Stomach (tissue), 19 donors: ENCODE data around the gene OR10C1. TPM values are rescaled to one million over a fixed set of nuclear protein-coding genes. Genes with fewer than 3 reads are reported as not detected.

Experiments
- DNase-seq, 2 donors: peaks; one replicate each; pipeline versions ENCODE4 v3.0.0 to v3.0.0-alpha.2; 2013 to 2019
- H3K27ac ChIP-seq, 5 donors: fragments of 200-600 bp in 4 of 5; sonication (generic) in 4 of 5; one replicate each; pipeline ENCODE4 v1.5.1; 2013 to 2019; ENCODE audit warnings: mild to moderate bottlenecking in 1 of 5, moderate library complexity in 1 of 5
- H3K27me3 ChIP-seq, 3 donors: fragments of 200-600 bp; sonication (generic); one replicate each; pipeline ENCODE4 v1.5.1; 2017 to 2019; ENCODE audit warnings: mixed run types in 1 of 3
- H3K36me3 ChIP-seq, 4 donors: fragments of 200-600 bp; sonication (generic); 1 replicate in 3 of 4; 2 replicates in 1 of 4; pipeline ENCODE4 v1.5.1; 2016 to 2019
- H3K4me1 ChIP-seq, 4 donors: fragments of 200-600 bp; sonication (generic); one replicate each; pipeline ENCODE4 v1.5.1; 2016 to 2019
- H3K4me3 ChIP-seq, 4 donors: fragments of 200-600 bp; sonication (generic) in 3 of 4; one replicate each; pipeline ENCODE4 v1.5.1; 2016 to 2019; ENCODE audit warnings: mild to moderate bottlenecking in 1 of 4
- H3K9me3 ChIP-seq, 4 donors: fragments of 200-600 bp; sonication (generic); one replicate each; pipeline ENCODE4 v1.5.1; 2016 to 2019
- EP300 ChIP-seq: sonication (generic); formaldehyde crosslinking; IDR thresholded peaks from one replicate; pipeline ENCODE4 v1.6.1; 2017; ENCODE audit warnings: antibody characterized with exemption
- POLR2A ChIP-seq, 4 donors: fragments of 450-650 bp; IDR thresholded peaks; one replicate each; pipeline ENCODE4 v1.6.1; 2016; ENCODE audit warnings: antibody characterized with exemption in 4 of 4, control low read depth in 2 of 4, mild to moderate bottlenecking in 1 of 4, moderate library complexity in 1 of 4
- POLR2AphosphoS5 ChIP-seq, 3 donors: sonication (generic); formaldehyde crosslinking; IDR thresholded peaks; one replicate each; pipeline ENCODE4 v1.6.1; 2016; ENCODE audit warnings: antibody characterized with exemption in 3 of 3
- WGBS, 5 donors: extraction: QIAGEN DNeasy Blood & Tissue Kit in 3 of 5; methylation state at CpG; one replicate each; pipeline versions ENCODE4 v1.1.5 to v1.1.7; 2013 to 2018; 5-methylcytosine and 5-hydroxymethylcytosine counted together
- intact Hi-C: fragments of 100-400 bp; cut with DNase I; formaldehyde crosslinking; loops from one replicate; pipeline ENCODE4 v1.15.1; 2023; ENCODE audit warnings: low total_unique reads
- long read RNA-seq, 10 donors: transcript quantifications; one replicate each; lab custom pipeline, GENCODE V29; 2026
- polyA plus RNA-seq, 3 donors: library from polyadenylated mRNA; stranded (reverse); fragments of 200-250 nt; gene quantifications; one replicate each; pipeline ENCODE4 v1.2.3, GENCODE V29; 2013
- total RNA-seq, 5 donors: library from RNA; depleted of rRNA; stranded (reverse); fragments of >200 nt; gene quantifications; one replicate each; pipeline versions ENCODE4 v1.1.0 to v1.2.3, GENCODE V29; 2014 to 2016
- TF ChIP-seq, protein P1 (sequence below), 7 experiments: fragments of 450-650 bp in 4 of 7; fragments of 200-600 bp in 3 of 7; sonication (generic) in 3 of 7; IDR thresholded peaks; one replicate each; pipeline ENCODE4 v1.5.1; 2016 to 2019; ENCODE audit warnings: antibody characterized with exemption in 7 of 7, control low read depth in 2 of 7, mild to moderate bottlenecking in 1 of 7
- donor health status: healthy with polysubstance abuse.
- donor health status: Bipolar disorder and iron deficiency.
- donor health status: healthy.

OR10C1 gene, protein sequence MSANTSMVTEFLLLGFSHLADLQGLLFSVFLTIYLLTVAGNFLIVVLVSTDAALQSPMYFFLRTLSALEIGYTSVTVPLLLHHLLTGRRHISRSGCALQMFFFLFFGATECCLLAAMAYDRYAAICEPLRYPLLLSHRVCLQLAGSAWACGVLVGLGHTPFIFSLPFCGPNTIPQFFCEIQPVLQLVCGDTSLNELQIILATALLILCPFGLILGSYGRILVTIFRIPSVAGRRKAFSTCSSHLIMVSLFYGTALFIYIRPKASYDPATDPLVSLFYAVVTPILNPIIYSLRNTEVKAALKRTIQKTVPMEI
- not detected for total RNA-seq
- not detected for polyA plus RNA-seq
- long read RNA-seq, donor 1: 0 reads
- long read RNA-seq, donor 2: 0 reads
- long read RNA-seq, donor 3: 0 reads
- long read RNA-seq, donor 4: 0 reads
- long read RNA-seq, donor 5: 0 reads
- long read RNA-seq, donor 6: 0 reads
- long read RNA-seq, donor 7: 0 reads
- long read RNA-seq, donor 8: 0 reads
- long read RNA-seq, donor 9: 0 reads
- long read RNA-seq, donor 10: 0 reads

DNA sequence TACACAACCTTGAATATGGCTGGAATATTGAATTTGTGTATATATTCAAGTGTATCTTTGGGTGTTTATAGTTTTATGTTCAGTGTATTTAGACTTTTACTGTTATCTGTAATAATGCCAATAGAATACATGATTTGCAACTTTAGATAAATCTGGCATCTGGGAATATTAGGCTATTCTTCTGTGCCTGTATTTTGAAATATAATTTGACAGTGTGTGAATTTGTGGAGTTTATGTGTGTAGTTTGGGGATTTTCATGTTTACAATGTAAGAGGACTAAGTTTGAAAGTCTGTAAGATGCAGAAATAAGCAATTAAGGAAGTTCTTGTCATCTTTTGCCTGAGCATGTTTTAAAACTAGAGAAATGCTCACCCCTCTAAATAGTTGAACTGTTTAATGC lies at the start of gene OR10C1:
Gene OR10C1, plus strand, starts transcription at position 301 of the 400 bp plus-strand sequence. CDS start 710 bp downstream, outside the sequence.
- H3K27me3 ChIP-seq: peaks cover 0 to 7% (median 0%) of the 10 kb centered on the region in 3 donors
- H3K27ac ChIP-seq: no peak within 1 kb of the TSS
- DNase-seq: no peak
- intact Hi-C loops: no loop called here
- H3K9me3 ChIP-seq: peaks cover 0 to under 1% (median 0%) of the 10 kb centered on the region in 4 donors
- TF ChIP-seq, protein P1, sequence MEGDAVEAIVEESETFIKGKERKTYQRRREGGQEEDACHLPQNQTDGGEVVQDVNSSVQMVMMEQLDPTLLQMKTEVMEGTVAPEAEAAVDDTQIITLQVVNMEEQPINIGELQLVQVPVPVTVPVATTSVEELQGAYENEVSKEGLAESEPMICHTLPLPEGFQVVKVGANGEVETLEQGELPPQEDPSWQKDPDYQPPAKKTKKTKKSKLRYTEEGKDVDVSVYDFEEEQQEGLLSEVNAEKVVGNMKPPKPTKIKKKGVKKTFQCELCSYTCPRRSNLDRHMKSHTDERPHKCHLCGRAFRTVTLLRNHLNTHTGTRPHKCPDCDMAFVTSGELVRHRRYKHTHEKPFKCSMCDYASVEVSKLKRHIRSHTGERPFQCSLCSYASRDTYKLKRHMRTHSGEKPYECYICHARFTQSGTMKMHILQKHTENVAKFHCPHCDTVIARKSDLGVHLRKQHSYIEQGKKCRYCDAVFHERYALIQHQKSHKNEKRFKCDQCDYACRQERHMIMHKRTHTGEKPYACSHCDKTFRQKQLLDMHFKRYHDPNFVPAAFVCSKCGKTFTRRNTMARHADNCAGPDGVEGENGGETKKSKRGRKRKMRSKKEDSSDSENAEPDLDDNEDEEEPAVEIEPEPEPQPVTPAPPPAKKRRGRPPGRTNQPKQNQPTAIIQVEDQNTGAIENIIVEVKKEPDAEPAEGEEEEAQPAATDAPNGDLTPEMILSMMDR (IDR thresholded peaks at IDR 0.05): no peak
- no peak for TF ChIP-seq EP300
- H3K4me1 ChIP-seq: no peaks in the 10 kb centered on the region
- no peaks in the 10 kb centered on the region for H3K36me3 ChIP-seq
- H3K4me3 ChIP-seq: no peak within 1 kb of the TSS

DNA sequence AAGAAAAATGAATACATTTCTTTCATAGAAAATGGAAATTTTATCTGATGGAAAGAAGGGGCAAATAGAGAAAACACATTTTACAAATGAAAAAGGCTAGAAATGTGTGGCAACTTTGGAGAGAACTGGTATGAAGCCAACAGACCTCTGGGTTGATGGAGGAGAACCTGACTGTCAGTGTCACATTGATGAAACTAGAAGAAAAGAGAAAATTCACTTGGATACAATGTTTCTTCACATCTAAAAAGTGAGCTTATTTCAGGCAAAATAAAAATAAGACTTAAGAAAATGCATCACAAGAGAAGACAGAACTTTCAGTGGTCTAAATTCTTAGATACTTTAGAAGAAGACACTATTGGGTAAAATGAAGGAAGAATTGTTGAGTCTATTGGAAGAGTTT lies 43.8 kb upstream of the OR10C1 start, which contains the start of gene OR12D2:
Gene OR12D2, plus strand, starts transcription at position 301 of the 400 bp plus-strand sequence. CDS start 1,069 bp downstream, outside the sequence.
- H3K4me1 ChIP-seq: no peaks in the 10 kb centered on the region
- no peak within 1 kb of the TSS for H3K27ac ChIP-seq
- DNase-seq: no peak
- H3K27me3 ChIP-seq: peaks cover 0 to 10% (median 0%) of the 10 kb centered on the region in 3 donors
- H3K9me3 ChIP-seq: no peaks in the 10 kb centered on the region
- no peak within 1 kb of the TSS for H3K4me3 ChIP-seq
- no peaks in the 10 kb centered on the region for H3K36me3 ChIP-seq
- intact Hi-C loops: no loop called here
- TF ChIP-seq, protein P1 (IDR thresholded peaks at IDR 0.05): no peak
- no peak for TF ChIP-seq EP300
- TF ChIP-seq POLR2A (IDR thresholded peaks at IDR 0.05): no peak
- no peak for TF ChIP-seq POLR2AphosphoS5 (IDR thresholded peaks at IDR 0.05)

DNA sequence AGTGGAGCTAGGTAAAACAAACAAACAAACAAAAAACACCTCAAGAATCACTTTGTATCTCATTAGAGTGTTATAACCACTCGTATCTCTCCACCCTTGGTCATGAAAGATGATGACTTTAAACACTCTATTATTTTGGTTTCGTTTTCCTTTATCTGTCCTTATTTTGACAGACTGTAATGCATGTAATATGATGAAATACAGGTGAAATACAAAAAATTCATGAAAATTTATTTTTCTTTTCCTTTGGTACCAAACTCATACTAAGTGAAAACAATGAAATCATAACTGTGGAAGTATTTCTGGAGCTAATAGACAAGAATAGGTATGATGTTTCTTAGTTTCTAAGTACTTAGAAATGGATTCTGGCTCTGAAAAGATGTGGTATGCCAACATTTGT lies 39.6 kb upstream of the OR10C1 start:
- Histone ChIP-seq H3K27ac (no peak overlapping the region), H3K9me3 (peaks cover 0 to 2% (median 0%) of the 10 kb centered on the region in 4 donors), H3K4me1 (no peaks in the 10 kb centered on the region), H3K27me3 (no peaks in the 10 kb centered on the region), H3K36me3 (no peaks in the 10 kb centered on the region), H3K4me3 (no peak overlapping the region)
- TF ChIP-seq, protein P1 (IDR thresholded peaks at IDR 0.05): no peak
- no peak for TF ChIP-seq EP300
- no peak for TF ChIP-seq POLR2AphosphoS5 (IDR thresholded peaks at IDR 0.05)
- no peak for TF ChIP-seq POLR2A (IDR thresholded peaks at IDR 0.05)
- intact Hi-C loops: no loop called here
- WGBS, 5 donors: 57 to 72% (median 70%) methylated on average over 2 of the region's 2 CpGs
- no peak for DNase-seq

DNA sequence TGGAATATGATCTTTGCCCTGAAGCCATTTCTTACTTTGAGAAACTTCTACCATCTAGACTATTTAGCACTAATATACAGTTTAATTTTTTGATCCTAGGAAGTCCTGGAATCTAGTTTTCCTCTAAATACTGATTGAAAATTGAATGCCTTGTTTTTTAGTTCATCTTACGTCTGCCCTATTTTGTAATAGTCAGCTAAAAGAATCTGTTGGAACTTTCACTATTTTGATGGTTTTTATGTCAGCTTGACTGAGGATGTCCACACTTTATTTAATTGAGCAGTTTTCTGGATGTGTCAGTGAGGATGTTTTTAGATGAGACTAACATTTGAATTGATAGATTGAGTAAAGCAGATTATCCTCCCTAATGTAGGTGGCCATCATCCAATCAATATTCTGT lies 35.3 kb upstream of the OR10C1 start:
- no peak overlapping the region for H3K4me3 ChIP-seq

More for the DNA sequence above, 35.3 kb upstream of the OR10C1 start:
- TF ChIP-seq POLR2A (IDR thresholded peaks at IDR 0.05) (no peak), POLR2AphosphoS5 (IDR thresholded peaks at IDR 0.05) (no peak), EP300 (no peak)
- TF ChIP-seq, protein P1 (IDR thresholded peaks at IDR 0.05): no peak
- H3K4me1 ChIP-seq: no peaks in the 10 kb centered on the region
- 44 to 98% (median 51%) methylated on average over 1 of the region's 1 CpG for WGBS, 5 donors
- H3K27me3 ChIP-seq: no peaks in the 10 kb centered on the region
- DNase-seq: no peak
- H3K9me3 ChIP-seq: peaks cover 0 to 7% (median 0%) of the 10 kb centered on the region in 4 donors
- no peaks in the 10 kb centered on the region for H3K36me3 ChIP-seq
- H3K27ac ChIP-seq: no peak overlapping the region
- intact Hi-C loops: no loop called here
